Globus pallidus (tissue), 1 donor: Measurements from ENCODE around the gene ATOSA.

Source experiments
- DNase-seq: peaks from one replicate; pipeline ENCODE4 v3.0.0-alpha.2; 2015; ENCODE audit warnings: low spot score

Gene ATOSA

DNA sequence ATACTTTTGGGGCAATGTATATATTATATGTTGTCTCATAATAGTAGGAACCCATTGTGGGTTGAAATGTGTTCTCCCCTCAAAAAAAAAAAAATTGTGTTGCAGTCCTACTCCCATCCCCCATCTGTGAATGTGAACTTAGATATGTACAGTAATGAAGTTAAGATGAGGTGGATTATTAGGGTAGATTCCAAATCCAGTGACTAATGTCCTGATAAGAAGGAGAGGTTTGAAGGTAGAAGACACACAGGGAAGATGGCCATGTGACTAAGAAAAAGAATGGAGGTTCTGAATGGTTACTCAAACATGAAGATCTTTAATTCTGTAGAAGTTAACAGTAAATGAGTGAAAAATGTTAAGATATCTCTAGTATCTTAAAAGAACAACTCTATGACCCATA, 3.0 kb upstream of the ATOSA start:
- DNase-seq = no peak

DNA sequence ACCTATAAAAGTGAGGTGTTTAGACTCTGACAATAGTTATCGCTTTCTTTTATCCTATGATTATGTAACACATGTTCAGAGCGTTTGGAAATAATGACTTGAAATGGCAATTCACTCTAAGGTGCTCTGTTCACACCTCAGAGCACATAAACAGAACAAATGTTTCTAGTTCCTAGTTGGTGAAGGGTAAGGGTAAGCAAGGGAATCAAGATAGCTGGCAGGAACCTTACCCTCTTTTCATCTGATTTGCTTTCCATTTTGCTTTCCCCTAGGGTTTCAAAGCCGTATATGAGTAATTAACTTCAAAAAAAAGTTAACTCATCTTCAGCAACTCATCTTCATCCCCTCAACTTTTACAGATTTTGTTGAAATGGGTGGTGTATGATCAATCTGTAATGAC, 2.3 kb upstream of the ATOSA start:
- no peak for DNase-seq

- no peak for DNase-seq
Observed at GRCh38 chr15:52680761-52681160, 1.6 kb upstream of the ATOSA start.

GRCh38 chr15:52680041-52680391, 828 bp upstream of the ATOSA start:
- no peak for DNase-seq

- DNase-seq = peak; percentile 63
Observed at GRCh38 chr15:52678468-52679231, 538 bp downstream of the ATOSA start.

- DNase-seq = peak; percentile 75
Observed at GRCh38 chr15:52677593-52678467, 1.4 kb downstream of the ATOSA start.

DNA sequence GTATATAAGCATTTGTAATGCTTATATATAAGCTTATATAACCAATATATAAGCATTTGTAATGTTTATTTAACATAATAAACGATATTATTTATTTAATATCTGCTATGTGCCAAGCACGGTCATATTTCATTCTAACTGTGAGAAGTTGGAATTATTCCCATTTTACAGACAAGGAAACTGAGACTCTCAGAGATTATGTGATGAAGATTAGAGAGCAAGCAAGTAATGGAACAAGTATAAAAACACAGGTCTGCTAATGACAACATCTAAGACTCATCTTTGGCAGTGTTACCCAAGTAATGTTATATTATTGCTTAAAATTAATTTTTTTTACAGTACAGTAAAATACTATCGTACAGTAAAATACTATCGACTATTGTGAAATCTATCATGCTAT, 4.4 kb downstream of the ATOSA start:
- DNase-seq = no peak

DNA sequence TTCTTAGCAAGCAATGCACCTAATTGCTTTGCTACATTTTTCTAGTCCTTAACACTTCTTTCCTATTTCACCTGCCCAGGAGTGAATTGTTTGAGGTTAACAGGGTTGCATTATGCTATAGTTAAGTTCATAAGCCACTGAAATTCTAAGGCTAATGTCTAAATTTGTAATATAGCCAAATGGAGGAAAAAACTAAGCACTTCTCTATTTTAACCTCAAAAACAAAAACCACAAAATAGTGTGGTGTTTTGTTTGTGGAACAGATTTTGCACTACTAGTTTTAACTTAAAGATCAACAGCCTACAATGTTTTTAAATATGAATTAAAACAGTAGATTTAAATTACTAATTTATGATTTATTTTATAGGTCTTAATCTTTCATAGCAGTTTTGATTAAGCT, 5.5 kb downstream of the ATOSA start:
- DNase-seq = no peak

DNA sequence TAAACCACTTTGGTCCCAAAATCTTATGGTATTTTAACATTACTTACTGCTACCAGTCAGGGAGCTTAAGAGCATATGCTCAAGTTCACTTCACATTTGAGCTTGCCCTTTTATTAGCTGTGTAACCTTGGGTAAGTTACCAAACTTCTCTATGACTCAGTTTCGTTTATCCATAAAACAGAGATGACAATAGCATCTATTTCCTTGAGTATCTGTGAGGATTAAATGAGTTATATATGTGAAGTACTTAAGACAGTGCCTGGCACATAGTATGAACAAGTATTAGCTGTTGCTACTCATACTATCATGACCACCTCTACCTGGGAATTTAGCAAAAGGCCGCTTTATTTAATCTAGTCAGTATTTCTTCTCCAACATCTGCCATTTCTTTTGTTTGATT, 5.9 kb downstream of the ATOSA start:
- DNase-seq = no peak

DNA sequence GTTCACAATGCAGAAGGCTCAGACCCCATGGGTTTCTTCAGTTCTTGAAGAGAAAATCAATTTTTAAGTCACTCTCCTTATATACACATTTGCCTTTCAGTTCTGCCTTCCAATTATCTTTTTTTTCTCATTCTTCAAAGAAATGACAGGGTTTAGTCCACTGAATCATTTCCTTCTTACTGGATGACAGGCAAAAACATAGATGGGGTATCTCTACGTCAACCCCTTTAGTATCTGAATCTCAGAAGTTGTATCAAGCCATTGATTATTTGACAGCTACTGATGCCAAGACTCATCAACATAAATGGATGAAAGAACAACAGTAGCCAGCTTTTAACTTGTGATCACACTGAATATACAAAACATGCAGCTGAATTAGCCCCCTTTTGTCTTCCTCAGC, 6.5 kb downstream of the ATOSA start:
- no peak for DNase-seq

DNA sequence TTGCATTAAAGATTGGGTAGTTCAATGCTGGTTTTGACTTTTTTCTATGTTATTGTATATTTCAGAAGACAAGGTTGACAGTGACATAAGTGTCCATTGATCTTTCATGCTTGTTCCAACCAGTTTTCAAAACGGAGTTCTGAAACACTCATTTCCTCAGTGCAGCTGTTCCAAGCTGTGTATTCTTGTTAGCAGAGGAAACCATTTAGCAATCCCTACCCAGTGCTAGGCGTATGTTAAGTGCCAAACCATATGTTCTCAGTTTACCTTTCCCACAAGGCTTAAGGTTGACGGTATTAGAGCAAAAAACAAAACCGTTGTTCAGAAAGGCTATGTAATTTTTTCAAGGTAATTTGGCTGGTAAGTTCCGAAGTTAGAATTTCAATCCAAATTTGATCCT, 9.1 kb downstream of the ATOSA start:
- DNase-seq = no peak

- DNase-seq = no peak
Observed at GRCh38 chr15:52668133-52668532, 11.1 kb downstream of the ATOSA start.

DNA sequence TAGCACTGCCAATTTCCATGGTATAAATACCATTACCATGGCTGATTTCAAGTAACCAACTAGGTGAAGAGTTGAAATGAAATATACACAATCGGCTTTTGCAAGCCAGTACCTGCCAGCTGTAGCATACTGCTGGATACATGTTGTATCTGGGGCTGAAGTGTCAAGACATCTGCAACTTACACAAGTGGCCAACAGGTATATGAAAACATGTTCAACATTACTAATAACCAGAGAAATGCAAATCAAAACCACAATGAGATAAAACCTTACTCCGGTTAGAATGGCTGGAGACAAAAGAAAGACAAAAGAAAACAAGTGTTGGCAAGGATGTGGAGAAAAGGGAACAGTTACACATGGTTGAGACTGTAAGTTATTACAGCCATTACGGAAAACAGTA, 11.6 kb downstream of the ATOSA start:
- no peak for DNase-seq

DNA sequence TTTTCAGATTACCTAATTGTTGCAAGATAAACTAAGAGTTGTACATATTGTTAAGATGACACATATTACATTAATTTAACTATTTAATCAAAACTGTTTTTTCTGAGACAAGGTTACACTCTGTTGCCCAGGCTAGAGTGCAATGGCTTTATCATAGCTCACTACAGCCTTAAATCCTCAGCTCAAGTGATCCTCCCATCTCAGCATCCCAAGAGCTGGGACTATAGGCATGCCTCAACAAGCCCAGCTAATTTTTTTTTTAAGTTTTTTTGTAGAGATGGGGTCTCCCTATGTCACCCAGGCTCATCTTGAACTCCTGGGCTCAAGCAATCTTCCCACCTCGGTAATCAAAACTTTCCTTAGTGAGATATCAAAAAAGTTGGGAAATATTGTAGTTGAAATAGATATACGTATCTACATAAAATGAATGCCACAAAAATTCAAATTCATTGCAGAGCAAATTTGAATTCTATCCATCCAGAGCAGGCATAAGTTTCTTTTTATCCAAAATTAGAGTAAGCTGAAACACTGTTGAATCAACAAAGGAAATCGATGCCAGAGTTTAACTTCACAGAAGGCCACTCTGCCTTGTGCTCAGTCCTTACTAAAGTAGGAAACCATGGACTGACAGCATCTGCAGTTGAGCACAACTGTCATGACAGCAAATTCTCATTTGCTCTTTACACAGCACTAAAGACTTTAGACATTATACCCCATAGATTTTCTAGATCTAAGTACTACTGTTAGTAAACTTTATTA, 15.5 kb downstream of the ATOSA start:
- DNase-seq = no peak

- no peak for DNase-seq
Observed at GRCh38 chr15:52661909-52662308, 17.3 kb downstream of the ATOSA start.

DNA sequence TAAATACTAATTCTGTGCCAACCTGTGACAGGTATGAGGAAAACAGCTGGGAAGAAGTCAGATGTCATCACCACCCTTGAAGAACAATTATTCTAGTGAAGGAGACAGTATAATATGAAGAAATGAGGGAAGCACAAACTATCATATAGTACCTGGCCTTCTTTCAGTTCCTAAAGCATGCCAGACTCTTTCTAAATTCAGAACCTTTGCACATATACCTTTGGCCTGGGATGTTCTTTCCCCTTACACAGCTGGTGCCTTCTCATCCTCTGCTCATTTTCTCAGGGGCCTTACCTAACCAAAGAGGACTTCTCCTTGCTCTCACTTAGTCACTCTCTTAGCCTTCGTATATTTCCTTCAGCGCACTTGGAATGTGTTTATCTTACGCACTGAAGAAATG, 19.0 kb downstream of the ATOSA start:
- no peak for DNase-seq

DNA sequence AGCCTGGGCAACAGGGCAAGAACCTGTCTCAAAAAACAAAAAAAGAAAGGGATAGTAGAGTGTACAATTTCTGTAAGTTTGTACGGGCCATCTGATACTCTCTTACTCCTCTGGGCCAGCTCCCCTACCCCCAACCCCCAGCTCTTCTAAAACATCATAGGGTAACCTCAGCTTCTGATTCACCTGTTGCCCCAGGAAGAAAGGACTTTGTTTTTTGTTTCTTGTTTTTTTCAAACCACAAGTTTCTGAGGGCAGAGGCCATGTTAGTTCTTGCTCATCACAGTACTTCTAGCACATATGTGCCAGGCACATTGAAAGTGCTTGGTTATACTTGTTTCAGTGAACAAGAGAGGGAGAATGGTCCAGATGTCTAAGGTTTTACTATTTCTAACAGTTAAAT, 20.2 kb downstream of the ATOSA start:
- no peak for DNase-seq

- DNase-seq = no peak
Observed at GRCh38 chr15:52657338-52657737, 21.9 kb downstream of the ATOSA start.

GRCh38 chr15:52656412-52656811, 22.8 kb downstream of the ATOSA start:
- DNase-seq = no peak

- DNase-seq = no peak
Observed at GRCh38 chr15:52653431-52653964, 25.7 kb downstream of the ATOSA start.

GRCh38 chr15:52652984-52653383, 26.2 kb downstream of the ATOSA start:
- no peak for DNase-seq

- DNase-seq = no peak
Observed at GRCh38 chr15:52652286-52652685, 26.9 kb downstream of the ATOSA start.

- DNase-seq = peak; percentile 85
Observed at GRCh38 chr15:52651868-52652267, 27.3 kb downstream of the ATOSA start.
